GM21381 (cell line): ENCODE data around the gene MACROH2A2.
"Not testable (repeated sequence)": the region's sequence is repeated elsewhere in the genome, so short reads cannot be mapped to it uniquely, and the experiment has no call there.

Experiments used
- ATAC-seq: cut with Tn5 transposase; IDR thresholded peaks from one replicate; pipeline ENCODE4 v1.9.1; 2021; ENCODE audit warnings: mild to moderate bottlenecking, moderate library complexity; ENCODE audit not compliant: unreplicated experiment

Gene MACROH2A2

DNA sequence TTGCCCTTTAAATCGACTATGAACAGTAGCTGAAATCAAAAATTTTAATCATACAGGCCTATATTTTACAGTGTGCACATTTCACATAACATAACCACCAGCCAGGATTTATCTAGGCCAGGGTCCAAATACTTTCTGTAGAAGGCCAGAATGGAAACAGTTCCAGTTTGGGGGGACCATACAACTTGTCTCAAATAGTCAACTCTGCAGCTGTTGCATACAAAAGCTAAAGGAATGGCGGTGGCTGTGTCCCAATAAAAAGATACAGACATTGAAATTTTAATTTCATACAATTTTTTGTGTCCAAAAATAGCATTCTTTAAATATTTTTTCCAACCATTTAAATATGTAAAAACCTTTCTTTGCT is 94.6 kb downstream of the MACROH2A2 start:
- no peak for ATAC-seq

DNA sequence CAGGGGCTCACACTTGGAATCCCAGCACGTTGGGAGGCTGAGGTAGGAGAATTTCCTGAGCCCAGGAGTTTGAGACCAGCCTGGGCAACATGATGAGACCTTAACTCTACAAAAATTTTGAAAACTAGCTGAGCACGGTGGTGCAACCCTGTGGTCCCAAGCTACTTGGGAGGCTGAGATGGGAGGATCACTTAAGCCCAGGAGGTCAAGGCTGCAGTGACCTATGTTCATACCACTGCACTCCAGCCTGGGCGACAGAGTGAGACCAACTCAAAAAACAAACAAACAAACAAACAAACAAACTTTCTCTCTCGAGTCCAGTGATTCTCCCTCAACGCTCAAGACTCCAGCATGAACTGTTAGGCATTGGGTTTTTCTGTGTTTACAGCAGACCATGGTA is 95.9 kb downstream of the MACROH2A2 start:
- ATAC-seq: no peak

DNA sequence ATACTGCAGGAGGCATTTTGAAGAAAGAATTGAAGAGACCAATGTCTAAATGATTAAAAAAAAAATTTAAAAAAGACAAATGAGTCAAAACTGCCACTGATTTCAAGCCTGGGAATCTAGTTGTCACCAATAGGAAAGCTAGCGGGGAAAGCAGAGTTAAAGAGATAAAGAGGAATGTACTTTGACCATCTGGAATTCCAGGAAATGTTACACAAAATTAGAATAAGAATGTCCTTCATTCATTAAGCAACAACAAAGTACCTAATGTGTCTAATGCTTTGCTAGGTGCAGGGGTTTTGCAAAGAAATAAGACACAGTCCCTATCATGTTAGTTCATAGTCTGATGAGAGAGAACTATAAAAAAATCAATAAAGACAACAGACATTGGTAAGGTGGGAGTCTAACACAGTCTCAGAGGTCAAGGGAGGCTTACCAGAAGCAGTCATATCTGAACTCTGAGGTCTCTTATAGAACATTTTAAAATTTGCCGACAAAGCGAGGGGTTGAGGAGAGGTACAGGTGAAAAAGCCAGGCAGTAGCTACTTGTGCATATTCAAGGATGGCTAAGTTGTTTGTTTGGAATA is 102.7 kb downstream of the MACROH2A2 start:
- ATAC-seq: no peak

DNA sequence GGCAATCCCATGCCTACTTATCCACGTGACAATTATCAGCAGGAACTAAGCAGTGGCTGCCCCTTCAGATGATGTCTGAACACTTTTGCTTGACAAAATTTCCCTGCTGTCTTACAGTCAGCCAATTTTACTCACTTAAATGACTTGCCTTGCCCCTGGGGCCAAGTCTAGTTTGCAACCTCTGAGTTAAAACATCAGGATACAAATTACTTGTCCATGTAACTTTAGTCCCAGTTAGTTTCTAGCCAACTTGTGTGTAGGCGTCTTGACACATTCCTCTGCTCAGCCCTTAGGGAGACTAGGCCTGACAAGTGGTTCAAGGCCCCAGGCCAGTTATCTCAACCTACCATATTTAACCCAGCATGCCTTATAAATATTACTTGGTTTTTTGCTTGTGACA is 105.5 kb downstream of the MACROH2A2 start:
- no peak for ATAC-seq

DNA sequence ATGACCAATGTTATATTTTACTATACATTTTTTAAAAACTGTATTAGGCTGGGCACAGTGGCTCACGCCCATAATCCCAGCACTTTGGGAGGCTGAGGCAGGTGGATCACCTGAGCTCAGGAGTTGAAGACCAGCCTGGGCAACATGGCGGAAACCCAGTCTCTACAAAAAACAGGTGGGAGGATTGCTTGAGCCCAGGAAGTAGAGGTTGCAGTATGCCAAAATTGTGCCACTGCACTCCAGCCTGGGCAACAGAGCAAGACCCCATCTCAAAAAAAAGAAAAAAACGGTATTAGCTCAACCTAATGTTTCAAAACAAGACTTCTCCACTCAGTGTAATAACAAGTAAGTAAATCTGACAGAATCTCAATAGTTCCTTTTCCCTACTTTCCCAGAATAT is 106.7 kb downstream of the MACROH2A2 start:
- not testable (repeated sequence) for ATAC-seq

DNA sequence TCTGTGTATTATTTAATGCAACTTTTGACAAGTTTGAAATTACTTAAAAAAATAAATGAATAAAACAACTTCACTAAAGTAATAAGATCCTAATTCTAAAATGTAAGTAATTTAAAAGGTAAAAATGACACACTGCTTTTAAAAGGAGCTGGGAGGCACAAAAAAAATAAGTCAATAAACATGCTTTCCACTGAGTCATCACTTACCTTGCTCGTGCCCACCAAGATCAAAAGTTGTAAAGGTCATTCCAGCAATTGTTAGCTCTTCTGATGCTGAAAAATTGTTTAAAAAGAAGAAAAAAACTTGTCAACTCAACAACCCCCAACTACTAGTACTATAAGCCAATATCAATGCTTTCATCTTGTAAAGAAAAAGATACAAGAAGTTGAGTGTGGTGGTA is 108.2 kb downstream of the MACROH2A2 start:
- ATAC-seq: no peak
